ENCODE results near the gene CLCN7. TPM values are rescaled to one million over a fixed set of nuclear protein-coding genes. Genes with fewer than 3 reads are reported as not detected.

CLCN7 gene
- total and polyA plus RNA-seq, 2 of the 8 experiments (the other 6 are each of a cell fraction or from before 2014, with no cell fraction given), result 38.6 to 81.5 TPM

- TF ChIP-seq RAD21 (IDR thresholded peaks at IDR 0.05 in 1 of 2, conservative IDR thresholded peaks at IDR 0.05 in 1 of 2; ENCODE audit: low read depth in 2 of 2, low read length in 2 of 2) (no peak), KDM4A (IDR thresholded peaks at IDR 0.05; ENCODE audit: low read depth, low read length, severe bottlenecking) (peak; percentile 82), CREB1 (IDR thresholded peaks at IDR 0.05) (peak; percentile 70), CEBPB (IDR thresholded peaks at IDR 0.05; ENCODE audit: low read depth, low read length) (no peak), CTBP2 (IDR thresholded peaks at IDR 0.05; ENCODE audit: borderline replicate concordance, insufficient read depth, insufficient read length, low read length) (no peak), TAF7 (optimal IDR thresholded peaks at IDR 0.05; ENCODE audit: borderline replicate concordance, low read depth, low read length) (peak; percentile 81)
- TF ChIP-seq, protein P1, sequence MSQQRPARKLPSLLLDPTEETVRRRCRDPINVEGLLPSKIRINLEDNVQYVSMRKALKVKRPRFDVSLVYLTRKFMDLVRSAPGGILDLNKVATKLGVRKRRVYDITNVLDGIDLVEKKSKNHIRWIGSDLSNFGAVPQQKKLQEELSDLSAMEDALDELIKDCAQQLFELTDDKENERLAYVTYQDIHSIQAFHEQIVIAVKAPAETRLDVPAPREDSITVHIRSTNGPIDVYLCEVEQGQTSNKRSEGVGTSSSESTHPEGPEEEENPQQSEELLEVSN (IDR thresholded peaks at IDR 0.05), result peak; percentile 94
- TF ChIP-seq, protein P2, sequence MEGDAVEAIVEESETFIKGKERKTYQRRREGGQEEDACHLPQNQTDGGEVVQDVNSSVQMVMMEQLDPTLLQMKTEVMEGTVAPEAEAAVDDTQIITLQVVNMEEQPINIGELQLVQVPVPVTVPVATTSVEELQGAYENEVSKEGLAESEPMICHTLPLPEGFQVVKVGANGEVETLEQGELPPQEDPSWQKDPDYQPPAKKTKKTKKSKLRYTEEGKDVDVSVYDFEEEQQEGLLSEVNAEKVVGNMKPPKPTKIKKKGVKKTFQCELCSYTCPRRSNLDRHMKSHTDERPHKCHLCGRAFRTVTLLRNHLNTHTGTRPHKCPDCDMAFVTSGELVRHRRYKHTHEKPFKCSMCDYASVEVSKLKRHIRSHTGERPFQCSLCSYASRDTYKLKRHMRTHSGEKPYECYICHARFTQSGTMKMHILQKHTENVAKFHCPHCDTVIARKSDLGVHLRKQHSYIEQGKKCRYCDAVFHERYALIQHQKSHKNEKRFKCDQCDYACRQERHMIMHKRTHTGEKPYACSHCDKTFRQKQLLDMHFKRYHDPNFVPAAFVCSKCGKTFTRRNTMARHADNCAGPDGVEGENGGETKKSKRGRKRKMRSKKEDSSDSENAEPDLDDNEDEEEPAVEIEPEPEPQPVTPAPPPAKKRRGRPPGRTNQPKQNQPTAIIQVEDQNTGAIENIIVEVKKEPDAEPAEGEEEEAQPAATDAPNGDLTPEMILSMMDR (IDR thresholded peaks at IDR 0.05; ENCODE audit: control extremely low read depth in 1 of 3, insufficient read depth in 1 of 3, low read depth in 1 of 3, low read length in 3 of 3), result no peak
These were observed at the start of gene CLCN7 (continued) for GRCh38 chr16:1474796-1475551.
